ENCODE measurements around the gene FMNL2.

Gene FMNL2

DNA sequence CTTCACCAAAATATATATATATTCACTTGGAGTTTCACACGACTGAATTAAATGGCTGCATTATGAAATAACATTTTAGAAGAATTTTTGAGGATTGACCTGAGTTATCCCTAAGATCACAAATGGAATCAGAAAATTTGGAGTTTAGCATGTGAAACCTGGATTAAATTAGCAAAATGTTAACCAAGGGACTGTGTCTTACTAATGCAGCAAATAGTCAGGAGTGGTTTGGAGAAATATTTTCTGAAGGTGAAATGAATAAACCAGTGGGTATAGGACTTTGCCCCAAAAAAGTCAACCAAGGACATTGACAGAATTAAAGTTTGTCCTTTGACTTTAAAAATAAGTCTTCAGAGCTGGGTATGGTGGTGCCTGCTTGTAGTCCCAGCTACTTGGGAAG lies 271.1 kb downstream of the FMNL2 start:
- Histone ChIP-seq H3K9ac (ENCODE audit: low read depth, low read length) (no peak overlapping the region), H3K36me3 (ENCODE audit: insufficient read depth, low read length) (no peaks in the 10 kb centered on the region), H3K9me3 (replicated peaks; ENCODE audit: low read length) (no peaks in the 10 kb centered on the region), H3K4me2 (ENCODE audit: low read length) (no peak overlapping the region), H3K4me1 (ENCODE audit: control insufficient read depth, insufficient read depth, low read length) (no peaks in the 10 kb centered on the region), H3K4me3 (ENCODE audit: low read length) (no peak overlapping the region), H3K27me3 (ENCODE audit: control insufficient read depth, insufficient read depth, low read length) (no peaks in the 10 kb centered on the region)

DNA sequence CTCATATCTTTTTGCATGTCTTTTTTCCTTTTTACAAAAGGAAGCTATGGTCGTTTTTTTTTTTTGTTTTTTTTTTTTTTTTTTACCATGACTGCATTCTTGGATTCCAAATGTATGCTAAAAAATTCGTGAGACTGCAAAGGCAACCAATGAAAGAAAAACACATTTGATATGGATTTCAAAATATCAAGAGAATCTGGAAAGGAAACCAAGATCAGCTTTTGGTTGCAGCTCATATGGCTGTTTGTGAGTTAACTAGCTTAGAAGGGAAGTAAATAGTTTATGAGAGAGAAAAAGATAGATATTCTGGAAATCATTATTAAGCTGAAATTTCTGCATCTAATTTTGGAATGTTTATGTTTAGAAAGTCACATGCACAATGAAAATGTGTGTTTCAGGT lies 272.0 kb downstream of the FMNL2 start:
- Histone ChIP-seq H3K36me3 (ENCODE audit: insufficient read depth, low read length) (no peaks in the 10 kb centered on the region), H3K9ac (ENCODE audit: low read depth, low read length) (no peak overlapping the region), H3K4me1 (ENCODE audit: control insufficient read depth, insufficient read depth, low read length) (peaks cover 8% of the 10 kb centered on the region), H3K9me3 (replicated peaks; ENCODE audit: low read length) (no peaks in the 10 kb centered on the region), H3K4me2 (ENCODE audit: low read length) (no peak overlapping the region), H3K27me3 (ENCODE audit: control insufficient read depth, insufficient read depth, low read length) (no peaks in the 10 kb centered on the region), H3K4me3 (ENCODE audit: low read length) (no peak overlapping the region)

DNA sequence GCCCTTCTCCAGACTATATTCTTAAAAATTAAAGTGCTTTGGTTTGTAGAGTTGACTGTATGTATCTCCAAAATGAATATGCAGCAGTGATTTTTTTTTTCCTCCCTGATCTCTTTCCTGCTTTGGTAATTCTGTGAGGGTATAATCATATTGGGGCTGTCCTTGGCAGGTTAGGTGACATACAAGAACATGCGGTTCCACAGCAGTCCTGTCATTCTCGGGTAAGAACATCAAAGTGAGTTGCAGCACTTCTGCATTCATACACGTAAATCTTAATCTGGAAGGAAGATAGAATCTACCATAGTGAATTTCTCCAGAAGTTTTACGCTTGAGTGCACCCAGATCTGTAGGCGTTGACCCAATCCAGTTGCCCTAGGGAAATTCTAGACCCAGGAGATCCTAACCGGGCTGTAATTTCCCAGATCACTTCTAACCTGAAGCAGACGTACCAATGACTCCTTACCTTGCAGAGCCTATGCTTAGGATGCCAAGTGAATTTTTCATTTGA lies 272.9 kb downstream of the FMNL2 start:
- Histone ChIP-seq H3K27me3 (ENCODE audit: control insufficient read depth, insufficient read depth, low read length) (no peaks in the 10 kb centered on the region), H3K4me1 (ENCODE audit: control insufficient read depth, insufficient read depth, low read length) (peaks cover 16% of the 10 kb centered on the region), H3K9ac (ENCODE audit: low read depth, low read length) (no peak overlapping the region), H3K36me3 (ENCODE audit: insufficient read depth, low read length) (no peaks in the 10 kb centered on the region), H3K4me2 (ENCODE audit: low read length) (no peak overlapping the region), H3K4me3 (ENCODE audit: low read length) (no peak overlapping the region), H3K9me3 (replicated peaks; ENCODE audit: low read length) (no peaks in the 10 kb centered on the region)

DNA sequence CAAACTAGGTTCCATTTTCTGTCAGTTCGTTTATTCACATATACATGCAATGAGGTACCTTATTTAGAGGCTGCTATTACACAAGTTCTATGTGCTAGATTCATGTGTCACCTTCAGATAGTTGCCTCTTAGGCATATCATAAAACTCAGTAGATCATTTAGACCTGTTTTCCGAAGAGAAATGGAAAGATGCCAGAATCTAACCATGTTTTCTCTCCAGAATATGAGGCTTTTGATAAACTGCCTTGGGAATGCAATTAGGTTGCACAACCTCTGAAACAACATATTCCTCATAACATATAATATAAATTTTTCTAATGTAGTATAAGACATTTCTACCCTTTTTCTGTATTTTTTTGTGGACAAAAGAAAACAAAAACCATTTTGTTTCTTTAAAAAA lies 274.2 kb downstream of the FMNL2 start:
- H3K36me3 ChIP-seq (ENCODE audit: insufficient read depth, low read length) = no peaks in the 10 kb centered on the region
- H3K9ac ChIP-seq (ENCODE audit: low read depth, low read length) = no peak overlapping the region
- no peaks in the 10 kb centered on the region for H3K27me3 ChIP-seq (ENCODE audit: control insufficient read depth, insufficient read depth, low read length)
- no peak overlapping the region for H3K4me3 ChIP-seq (ENCODE audit: low read length)
- peaks cover 26% of the 10 kb centered on the region for H3K4me1 ChIP-seq (ENCODE audit: control insufficient read depth, insufficient read depth, low read length)
- H3K9me3 ChIP-seq (replicated peaks; ENCODE audit: low read length) = no peaks in the 10 kb centered on the region
- H3K4me2 ChIP-seq (ENCODE audit: low read length) = no peak overlapping the region

DNA sequence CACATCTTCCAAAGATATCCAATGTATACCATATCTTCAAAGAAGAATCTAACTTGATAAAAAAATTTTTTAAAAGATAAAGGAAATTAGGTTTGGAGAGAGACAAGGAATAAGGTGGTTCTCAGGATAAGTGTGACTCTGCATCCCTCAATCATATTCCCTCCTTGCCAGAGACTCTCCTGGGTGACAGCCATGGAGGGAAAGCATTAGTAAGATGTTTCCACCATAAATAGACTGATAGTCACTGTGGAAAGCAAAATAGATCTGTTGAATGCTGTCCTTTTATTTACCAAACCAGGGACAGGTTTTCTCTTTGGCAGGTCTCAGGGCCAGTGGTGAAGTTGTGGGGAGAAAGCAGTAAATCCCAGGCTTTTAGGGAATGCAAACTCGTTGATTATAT lies 274.7 kb downstream of the FMNL2 start:
- H3K4me2 ChIP-seq (ENCODE audit: low read length) = no peak overlapping the region
- no peaks in the 10 kb centered on the region for H3K27me3 ChIP-seq (ENCODE audit: control insufficient read depth, insufficient read depth, low read length)
- no peak overlapping the region for H3K4me3 ChIP-seq (ENCODE audit: low read length)
- peaks cover 26% of the 10 kb centered on the region for H3K4me1 ChIP-seq (ENCODE audit: control insufficient read depth, insufficient read depth, low read length)
- H3K36me3 ChIP-seq (ENCODE audit: insufficient read depth, low read length) = no peaks in the 10 kb centered on the region
- no peaks in the 10 kb centered on the region for H3K9me3 ChIP-seq (replicated peaks; ENCODE audit: low read length)
- H3K9ac ChIP-seq (ENCODE audit: low read depth, low read length) = no peak overlapping the region

DNA sequence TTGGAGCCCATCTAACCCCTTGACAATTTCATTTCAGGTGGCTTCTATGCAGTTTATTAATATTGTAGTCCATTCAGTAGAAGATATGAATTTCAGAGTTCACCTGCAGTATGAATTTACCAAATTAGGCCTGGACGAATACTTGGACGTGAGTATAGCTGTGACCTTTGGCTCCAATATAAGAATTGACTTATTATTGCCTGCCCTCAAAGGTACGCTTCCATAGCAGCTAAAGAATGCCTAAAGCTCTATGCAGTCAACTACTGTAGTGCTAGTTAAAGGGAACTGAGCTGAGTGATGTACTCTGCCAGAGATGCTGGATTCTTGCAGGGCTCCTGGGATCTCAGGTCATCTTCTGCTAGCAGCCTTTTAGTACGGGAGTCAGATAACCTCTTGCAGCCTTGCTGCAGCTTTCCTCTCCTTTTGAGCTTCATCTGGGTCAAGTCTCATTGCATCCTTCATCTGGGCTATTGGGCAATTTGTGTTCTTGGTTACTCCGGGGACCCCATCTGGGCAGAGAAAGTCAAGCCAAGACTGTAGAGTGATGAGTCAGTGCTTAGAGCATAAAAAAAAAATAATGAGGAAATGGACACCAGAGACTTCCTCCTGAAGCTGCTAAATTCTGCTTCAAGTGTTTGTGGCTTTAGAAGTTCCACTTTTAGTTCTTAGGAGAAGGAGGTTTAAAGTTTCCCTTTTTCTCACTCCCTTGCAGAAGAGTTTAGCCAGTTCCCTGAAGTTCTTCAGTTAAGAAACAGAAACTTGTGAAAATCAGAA lies 276.7 kb downstream of the FMNL2 start:
- H3K27me3 ChIP-seq (ENCODE audit: control insufficient read depth, insufficient read depth, low read length) = no peaks in the 10 kb centered on the region
- peaks cover 26% of the 10 kb centered on the region for H3K4me1 ChIP-seq (ENCODE audit: control insufficient read depth, insufficient read depth, low read length)
- H3K36me3 ChIP-seq (ENCODE audit: insufficient read depth, low read length) = no peaks in the 10 kb centered on the region
- no peak overlapping the region for H3K9ac ChIP-seq (ENCODE audit: low read depth, low read length)
- H3K4me3 ChIP-seq (ENCODE audit: low read length) = no peak overlapping the region
- no peaks in the 10 kb centered on the region for H3K9me3 ChIP-seq (replicated peaks; ENCODE audit: low read length)
- H3K4me2 ChIP-seq (ENCODE audit: low read length) = peak overlapping the region; percentile 8

DNA sequence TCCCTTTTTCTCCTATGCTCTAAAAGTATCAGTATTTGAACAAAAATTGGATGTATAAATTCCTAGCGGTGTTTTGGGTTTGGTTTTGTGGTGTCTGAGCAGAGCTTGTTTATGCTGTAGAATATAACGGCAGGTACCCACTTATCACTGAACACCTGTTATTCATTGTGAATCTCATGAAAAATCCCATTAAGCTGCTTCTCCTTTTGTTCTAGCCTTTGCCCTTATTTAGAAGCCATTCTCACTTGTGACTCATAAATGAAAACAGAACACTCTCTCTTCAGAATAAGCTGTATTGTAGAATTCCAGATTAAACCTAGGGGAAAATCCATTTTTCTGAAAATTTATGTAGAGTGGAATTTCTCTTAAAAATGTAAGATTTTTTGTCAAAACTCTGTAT lies 278.3 kb downstream of the FMNL2 start:
- Histone ChIP-seq H3K27me3 (ENCODE audit: control insufficient read depth, insufficient read depth, low read length) (no peaks in the 10 kb centered on the region), H3K36me3 (ENCODE audit: insufficient read depth, low read length) (peaks cover 3% of the 10 kb centered on the region), H3K4me1 (ENCODE audit: control insufficient read depth, insufficient read depth, low read length) (peaks cover 26% of the 10 kb centered on the region), H3K4me3 (ENCODE audit: low read length) (no peak overlapping the region), H3K4me2 (ENCODE audit: low read length) (peak overlapping the region; percentile 16), H3K9me3 (replicated peaks; ENCODE audit: low read length) (no peaks in the 10 kb centered on the region), H3K9ac (ENCODE audit: low read depth, low read length) (no peak overlapping the region)

DNA sequence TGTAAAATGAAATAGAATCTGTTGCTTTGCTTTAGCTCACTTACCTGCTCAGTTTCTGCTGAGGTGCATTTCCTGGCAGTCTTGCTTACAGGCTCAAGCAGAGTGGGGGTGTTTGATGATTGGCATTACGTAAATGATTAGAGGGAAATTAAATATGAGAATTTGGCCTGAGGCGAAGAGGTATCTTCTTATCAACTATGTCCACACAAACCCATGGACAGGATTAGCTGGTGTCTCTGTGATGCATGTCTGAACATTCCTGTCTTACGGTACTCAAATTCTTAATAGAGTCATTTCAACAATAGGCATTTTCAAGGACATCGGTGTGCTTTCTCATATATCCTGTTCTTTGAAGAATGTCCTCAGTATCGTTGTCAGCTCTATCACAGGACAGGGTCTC lies 280.2 kb downstream of the FMNL2 start:
- H3K4me2 ChIP-seq (ENCODE audit: low read length) = no peak overlapping the region
- H3K4me1 ChIP-seq (ENCODE audit: control insufficient read depth, insufficient read depth, low read length) = peaks cover 26% of the 10 kb centered on the region
- no peaks in the 10 kb centered on the region for H3K27me3 ChIP-seq (ENCODE audit: control insufficient read depth, insufficient read depth, low read length)
- H3K9me3 ChIP-seq (replicated peaks; ENCODE audit: low read length) = no peaks in the 10 kb centered on the region
- H3K9ac ChIP-seq (ENCODE audit: low read depth, low read length) = no peak overlapping the region
- no peak overlapping the region for H3K4me3 ChIP-seq (ENCODE audit: low read length)
- H3K36me3 ChIP-seq (ENCODE audit: insufficient read depth, low read length) = peaks cover 6% of the 10 kb centered on the region

DNA sequence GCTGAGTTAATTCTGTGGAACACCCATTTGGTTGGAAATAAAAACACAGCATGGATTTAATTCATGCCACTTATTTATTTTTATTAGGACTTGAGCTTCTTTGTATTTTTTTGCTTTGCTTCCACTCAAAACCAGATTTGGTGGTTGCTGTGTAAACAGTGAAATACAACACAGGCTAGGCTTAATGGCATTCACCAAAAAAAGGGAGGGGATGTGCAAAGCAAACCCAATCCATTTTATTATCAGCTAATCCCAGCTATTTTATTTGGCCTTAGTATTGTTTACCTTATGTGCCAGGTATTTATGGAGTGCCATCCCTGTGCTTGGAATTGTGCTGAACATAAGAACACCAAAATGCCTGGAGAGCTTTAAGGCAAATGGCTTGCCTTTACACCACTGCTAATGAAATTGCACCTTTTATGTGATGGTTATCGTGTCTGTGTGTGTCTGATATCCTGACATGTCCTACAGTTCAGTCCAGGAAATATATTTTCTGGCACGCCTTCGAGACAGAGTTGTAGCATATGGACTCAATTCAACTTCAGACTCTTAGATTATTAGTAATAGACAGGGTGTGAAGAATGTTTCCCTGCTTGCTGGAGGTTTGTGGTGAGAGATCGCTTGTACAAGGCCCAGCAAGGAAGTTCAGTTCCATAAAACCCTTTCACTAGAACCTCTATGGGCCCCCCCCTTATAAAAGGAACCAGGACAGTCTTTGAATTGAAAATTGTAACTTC lies 282.6 kb downstream of the FMNL2 start:
- Histone ChIP-seq H3K27me3 (ENCODE audit: control insufficient read depth, insufficient read depth, low read length) (no peaks in the 10 kb centered on the region), H3K4me2 (ENCODE audit: low read length) (no peak overlapping the region), H3K4me1 (ENCODE audit: control insufficient read depth, insufficient read depth, low read length) (peaks cover 12% of the 10 kb centered on the region), H3K36me3 (ENCODE audit: insufficient read depth, low read length) (peaks cover 17% of the 10 kb centered on the region), H3K9ac (ENCODE audit: low read depth, low read length) (no peak overlapping the region), H3K4me3 (ENCODE audit: low read length) (no peak overlapping the region), H3K9me3 (replicated peaks; ENCODE audit: low read length) (no peaks in the 10 kb centered on the region)

DNA sequence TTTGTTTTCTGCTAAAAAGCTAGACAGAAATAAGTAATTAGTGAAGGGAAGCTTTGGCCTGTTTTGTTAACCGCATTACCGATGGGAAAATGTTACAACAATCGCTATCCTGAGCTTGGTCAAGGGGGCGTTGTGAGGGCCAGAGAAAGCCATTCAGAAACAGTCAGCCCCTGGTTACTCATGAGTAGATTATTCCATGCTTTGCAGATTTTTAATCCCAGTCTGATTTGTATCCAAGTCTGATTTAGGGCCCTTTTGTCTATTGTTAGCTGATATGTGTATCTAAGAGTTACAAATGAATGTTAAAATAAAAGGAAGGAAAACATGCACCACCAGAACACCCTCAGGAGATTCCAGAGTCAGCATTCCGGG lies 283.2 kb downstream of the FMNL2 start:
- H3K9ac ChIP-seq (ENCODE audit: low read depth, low read length) = no peak overlapping the region
- no peak overlapping the region for H3K4me3 ChIP-seq (ENCODE audit: low read length)
- peaks cover 17% of the 10 kb centered on the region for H3K36me3 ChIP-seq (ENCODE audit: insufficient read depth, low read length)
- H3K27me3 ChIP-seq (ENCODE audit: control insufficient read depth, insufficient read depth, low read length) = no peaks in the 10 kb centered on the region
- H3K9me3 ChIP-seq (replicated peaks; ENCODE audit: low read length) = no peaks in the 10 kb centered on the region
- H3K4me2 ChIP-seq (ENCODE audit: low read length) = no peak overlapping the region
- H3K4me1 ChIP-seq (ENCODE audit: control insufficient read depth, insufficient read depth, low read length) = peaks cover 6% of the 10 kb centered on the region

DNA sequence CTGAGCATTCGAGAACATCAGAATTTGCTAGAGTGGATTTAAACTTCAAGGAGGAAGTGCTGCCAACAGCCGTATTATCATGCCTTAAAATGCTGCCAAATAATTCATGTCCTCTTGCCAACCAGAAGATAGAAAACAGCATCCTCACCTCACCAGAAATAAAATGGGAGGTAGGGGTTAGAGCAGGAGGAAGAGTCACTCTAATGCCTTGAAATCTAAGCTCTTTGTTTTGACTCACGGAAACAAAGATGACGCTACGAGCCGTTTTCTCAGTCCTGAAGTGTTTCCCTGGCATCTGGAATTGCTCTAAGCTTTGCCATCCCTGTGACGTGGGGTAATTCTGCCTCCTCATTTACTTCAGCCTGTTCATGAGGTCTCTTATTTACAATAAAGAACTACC lies 285.2 kb downstream of the FMNL2 start:
- peaks cover 17% of the 10 kb centered on the region for H3K36me3 ChIP-seq (ENCODE audit: insufficient read depth, low read length)
- no peak overlapping the region for H3K4me2 ChIP-seq (ENCODE audit: low read length)
- H3K27me3 ChIP-seq (ENCODE audit: control insufficient read depth, insufficient read depth, low read length) = no peaks in the 10 kb centered on the region

DNA sequence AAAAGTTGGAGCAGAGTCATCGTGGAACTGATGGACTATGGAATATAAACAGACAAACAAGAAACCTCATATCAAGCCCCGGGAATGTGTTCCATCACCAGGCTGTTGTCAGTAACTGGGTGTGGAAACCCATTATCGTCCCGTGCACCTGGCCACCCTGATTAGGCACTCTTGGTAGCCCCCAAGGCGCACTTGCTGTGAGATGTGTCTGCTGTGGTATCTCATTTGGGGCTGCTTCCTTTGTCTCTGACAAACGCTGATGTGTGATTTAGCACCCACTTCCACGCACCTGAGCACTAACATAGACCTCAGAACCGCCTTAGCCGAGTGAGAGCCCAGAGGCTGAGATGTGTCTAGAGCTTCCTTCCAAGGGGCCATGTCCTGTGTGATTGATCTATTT lies 286.0 kb downstream of the FMNL2 start:
- Histone ChIP-seq H3K27me3 (ENCODE audit: control insufficient read depth, insufficient read depth, low read length) (no peaks in the 10 kb centered on the region), H3K4me1 (ENCODE audit: control insufficient read depth, insufficient read depth, low read length) (no peaks in the 10 kb centered on the region), H3K9me3 (replicated peaks; ENCODE audit: low read length) (no peaks in the 10 kb centered on the region), H3K36me3 (ENCODE audit: insufficient read depth, low read length) (peaks cover 17% of the 10 kb centered on the region), H3K9ac (ENCODE audit: low read depth, low read length) (no peak overlapping the region), H3K4me2 (ENCODE audit: low read length) (no peak overlapping the region), H3K4me3 (ENCODE audit: low read length) (no peak overlapping the region)

More for the DNA sequence above, 285.2 kb downstream of the FMNL2 start:
- Histone ChIP-seq H3K4me1 (ENCODE audit: control insufficient read depth, insufficient read depth, low read length) (no peaks in the 10 kb centered on the region), H3K9me3 (replicated peaks; ENCODE audit: low read length) (no peaks in the 10 kb centered on the region), H3K9ac (ENCODE audit: low read depth, low read length) (no peak overlapping the region), H3K4me3 (ENCODE audit: low read length) (no peak overlapping the region)

All from skeletal muscle satellite cell (primary cell).